ENCODE measurements around the gene MGAT4D.
"Not testable (repeated sequence)": the region's sequence is repeated elsewhere in the genome, so short reads cannot be mapped to it uniquely, and the experiment has no call there.

Gene MGAT4D

DNA sequence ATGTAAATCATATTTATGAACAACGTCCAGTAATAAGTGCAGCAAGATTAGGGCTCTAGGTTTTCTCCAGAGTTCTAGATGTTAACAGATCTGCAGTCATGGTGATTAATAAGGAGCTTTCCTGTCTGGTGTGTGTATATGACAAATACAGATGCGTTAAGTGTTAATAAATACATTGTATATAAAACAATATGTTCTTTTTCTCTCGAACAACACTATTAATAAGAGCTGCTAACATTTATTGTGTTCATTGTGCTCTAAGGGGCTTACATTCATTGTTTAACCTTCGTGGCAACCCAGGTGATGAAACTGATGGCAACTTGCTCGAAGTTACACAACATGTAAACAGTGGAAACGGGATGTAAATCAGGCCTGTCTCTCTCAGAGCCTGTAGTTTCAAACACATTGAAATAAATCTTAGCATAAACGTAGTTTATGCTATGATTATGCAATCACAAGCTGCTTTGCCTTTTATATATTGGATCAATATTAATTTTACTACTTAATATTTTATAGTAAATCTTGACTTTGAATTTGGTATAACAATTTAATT, 70.1 kb downstream of the MGAT4D start:
- no peak for DNase-seq

DNA sequence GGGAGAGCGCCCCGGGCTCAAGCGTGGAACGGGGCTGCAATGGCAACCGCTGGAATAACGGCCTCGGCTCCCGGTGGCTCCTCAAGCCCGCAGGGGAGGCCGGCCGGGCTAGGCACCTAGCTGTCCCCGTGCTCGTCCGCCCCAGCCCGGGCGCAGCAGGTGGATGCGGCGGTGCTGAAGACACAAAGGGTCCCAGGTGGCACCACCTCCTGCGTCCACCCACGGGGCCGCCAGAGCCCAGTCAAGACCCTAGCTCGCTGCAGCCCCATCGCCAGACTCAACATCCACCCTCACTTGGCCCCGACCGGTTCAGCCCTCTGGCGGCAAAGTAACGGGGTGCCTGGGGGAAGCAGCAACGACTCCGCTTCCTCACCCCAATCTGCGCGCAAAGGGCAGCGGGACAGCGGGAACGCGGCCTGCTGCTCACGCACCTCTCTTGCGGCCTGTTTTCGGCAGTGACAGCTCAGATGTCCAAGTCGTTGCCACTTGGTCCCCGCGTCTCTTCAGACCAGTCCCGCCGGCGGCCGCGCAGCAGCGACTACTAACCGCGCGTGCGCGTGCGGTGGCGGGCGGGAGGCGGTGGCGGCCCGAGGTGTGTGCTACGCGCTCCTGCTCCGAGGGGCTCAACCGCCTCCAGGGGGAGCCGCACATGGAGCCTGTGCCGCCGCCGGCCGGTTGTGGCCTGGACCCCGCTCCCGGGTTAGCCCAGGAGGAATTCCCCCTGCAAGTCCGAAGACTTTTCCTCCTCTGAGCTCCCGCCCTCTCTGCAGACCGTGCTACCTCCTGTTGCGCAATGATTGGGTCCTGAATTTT, 70.8 kb downstream of the MGAT4D start, which contains the start of gene CLGN:
TSS of gene CLGN (minus strand) at position 543 of the 813 bp plus-strand sequence. CDS start 14,570 bp downstream, outside the sequence.
- peak; percentile 81 to 87 for DNase-seq

DNA sequence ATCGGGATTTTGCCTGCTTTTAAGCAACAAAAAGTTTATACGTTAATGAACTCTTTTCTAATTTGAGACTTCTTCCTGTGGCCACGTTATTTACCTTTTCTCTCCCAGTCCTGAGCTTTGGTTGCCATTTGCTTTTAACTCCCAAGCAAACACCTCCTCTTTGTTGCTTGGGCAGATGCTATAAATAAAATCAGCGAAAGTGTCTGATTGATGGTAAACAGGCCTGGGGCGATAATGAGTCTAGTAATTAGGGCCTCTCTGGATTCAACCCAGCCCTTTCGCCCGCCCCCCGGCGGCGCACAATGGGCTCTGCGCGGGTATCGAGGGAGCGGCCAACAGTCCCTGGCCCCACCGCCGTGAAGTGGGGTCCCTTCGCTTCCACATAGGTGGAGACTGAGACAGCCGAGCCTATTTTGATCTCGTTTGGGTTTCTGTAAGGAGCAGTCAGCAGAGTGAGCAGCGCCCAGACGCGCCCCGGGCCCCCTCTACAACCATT, 71.4 kb downstream of the MGAT4D start:
- DNase-seq: peak; percentile 43 to 47

DNA sequence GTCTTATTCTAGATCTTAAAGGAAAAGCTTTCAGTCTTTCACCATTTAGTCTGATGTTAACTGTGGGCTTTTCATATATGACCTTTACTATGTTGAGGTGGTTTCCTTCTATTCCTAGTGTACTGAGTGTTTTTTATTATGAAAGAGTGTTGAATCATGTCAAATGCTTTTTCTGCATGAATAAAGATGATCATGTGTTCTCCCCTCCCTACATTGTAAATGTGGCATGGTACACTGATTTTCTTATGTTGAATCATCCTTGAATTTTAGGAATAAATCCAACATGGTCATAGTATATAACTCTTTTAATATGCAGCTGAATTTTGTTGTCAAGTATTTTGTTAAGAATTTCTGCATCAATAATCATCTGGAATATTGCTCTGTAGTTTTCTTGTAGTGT, 75.0 kb downstream of the MGAT4D start:
- DNase-seq: no peak

DNA sequence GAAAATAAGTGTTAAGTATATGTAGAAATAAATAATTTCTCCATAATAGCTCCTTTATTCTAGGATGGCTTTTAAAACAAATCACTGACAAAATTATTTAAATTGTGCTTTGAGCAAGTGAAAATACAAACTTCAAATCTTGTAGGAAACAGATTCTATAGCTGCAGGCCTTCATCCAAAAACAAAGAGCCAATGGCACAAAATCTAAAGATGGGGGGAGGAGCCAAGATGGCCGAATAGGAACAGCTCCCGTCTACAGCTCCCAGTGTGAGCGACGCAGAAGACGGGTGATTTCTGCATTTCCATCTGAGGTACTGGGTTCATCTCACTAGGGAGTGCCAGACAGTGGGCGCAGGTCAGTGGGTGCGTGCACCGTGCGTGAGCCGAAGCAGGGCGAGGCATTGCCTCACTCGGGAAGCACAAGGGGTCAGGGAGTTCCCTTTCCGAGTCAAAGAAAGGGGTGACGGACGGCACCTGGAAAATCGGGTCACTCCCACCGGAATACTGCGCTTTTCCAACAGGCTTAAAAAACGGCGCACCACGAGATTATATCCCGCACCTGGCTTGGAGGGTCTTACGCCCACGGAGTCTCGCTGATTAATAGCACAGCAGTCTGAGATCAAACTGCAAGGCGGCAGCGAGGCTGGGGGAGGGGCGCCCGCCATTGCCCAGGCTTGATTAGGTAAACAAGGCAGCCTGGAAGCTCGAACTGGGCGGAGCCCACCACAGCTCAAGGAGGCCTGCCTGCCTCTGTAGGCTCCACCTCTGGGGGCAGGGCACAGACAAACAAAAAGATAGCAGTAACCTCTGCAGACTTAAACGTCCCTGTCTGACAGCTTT, 84.7 kb downstream of the MGAT4D start:
- DNase-seq: not testable (repeated sequence)

DNA sequence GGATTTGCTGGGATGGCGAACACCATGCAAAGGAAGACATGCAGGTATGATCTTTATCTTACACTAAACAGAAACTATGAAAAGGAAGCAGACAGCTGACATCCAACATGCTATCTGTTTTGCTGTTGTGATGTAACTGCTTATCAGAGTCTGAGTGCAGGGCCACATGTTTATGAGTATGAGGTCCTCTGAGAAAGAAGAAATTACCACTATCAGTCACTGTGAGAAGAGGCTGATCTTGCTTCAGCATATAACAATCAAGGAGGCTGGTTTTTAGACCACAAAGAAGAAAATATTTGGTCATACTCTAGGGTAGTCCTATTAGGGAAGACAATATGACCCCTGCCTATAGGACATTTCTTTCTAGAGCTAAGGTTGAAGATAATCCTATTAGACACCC, 89.1 kb downstream of the MGAT4D start:
- DNase-seq: no peak

DNA sequence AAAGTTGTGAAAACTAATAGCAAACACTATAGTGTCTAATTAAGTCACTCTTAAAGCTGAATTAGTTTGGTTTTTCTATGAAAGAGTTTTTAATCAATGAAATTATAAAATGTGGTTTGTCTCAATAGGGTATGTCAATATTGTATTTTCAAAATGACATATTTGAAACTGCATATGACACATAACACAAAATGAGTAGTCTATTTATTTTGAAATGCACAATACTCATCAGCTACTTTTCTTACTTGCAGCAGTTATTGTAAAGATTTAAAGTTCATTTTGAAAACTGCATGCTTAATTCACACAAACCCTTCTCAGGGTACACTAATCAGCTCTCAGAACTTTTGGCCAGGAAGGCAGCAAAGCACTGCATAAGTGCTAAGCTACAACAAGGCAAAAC, 91.8 kb downstream of the MGAT4D start:
- no peak for DNase-seq

DNA sequence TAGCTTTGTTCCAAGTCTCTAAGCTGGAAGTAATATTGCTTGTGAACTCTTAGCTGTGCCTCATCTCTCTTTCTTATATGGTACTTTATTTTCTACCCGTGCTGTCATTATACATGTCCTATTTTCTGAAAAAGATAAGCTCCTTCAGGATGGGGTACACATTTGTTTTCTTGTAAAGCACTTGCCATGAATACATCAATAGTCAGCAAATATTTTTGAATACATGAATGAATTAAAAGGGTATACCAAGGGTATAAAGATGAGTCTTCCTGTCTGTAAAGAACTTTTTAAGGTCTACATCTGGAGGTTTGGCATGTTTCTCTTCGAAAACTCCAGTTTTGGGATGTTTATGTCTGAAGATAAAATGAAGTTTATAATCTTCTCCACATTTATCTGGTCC, 98.0 kb downstream of the MGAT4D start:
- no peak for DNase-seq

DNA sequence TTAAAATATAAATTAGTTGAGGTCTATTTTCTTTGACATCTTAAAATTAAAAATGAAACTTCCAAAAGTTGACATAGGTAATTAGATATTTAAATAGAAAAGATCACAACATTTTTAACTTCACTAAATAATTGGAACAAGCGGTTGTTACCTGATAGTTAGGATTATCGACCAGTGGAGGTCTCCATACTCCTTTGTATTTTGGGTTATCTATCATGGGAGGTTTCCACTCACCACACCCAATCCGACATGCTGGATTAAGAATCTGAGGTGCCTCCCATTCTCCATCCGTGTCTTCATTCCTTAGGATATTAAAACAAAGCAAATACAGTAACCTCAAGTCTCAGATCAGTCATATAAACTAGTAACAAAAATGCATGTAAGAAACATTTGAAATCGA, 102.4 kb downstream of the MGAT4D start:
- no peak for DNase-seq
